Germinal center (tissue), 1 donor: ENCODE measurements around the gene RAD51C.
"Not testable (repeated sequence)": the region's sequence is repeated elsewhere in the genome, so short reads cannot be mapped to it uniquely, and the experiment has no call there.

Experiments used
- DNase-seq: peaks from one replicate; pipeline ENCODE4 v3.0.0; 2012; ENCODE audit warnings: mixed read lengths, low spot score

RAD51C gene

GRCh38 chr17:58692239-58693055, at the start of gene RAD51C:
Gene RAD51C (plus strand): TSS chr17:58692602. CDS start chr17:58692644, 42 bp downstream.
- peak; percentile 90 for DNase-seq

GRCh38 chr17:58643147-58643546, 49.3 kb upstream of the RAD51C start:
- no peak for DNase-seq

- DNase-seq, result no peak
These were observed 44.2 kb upstream of the RAD51C start for GRCh38 chr17:58648236-58648635.

- not testable (repeated sequence) for DNase-seq
These were observed 34.2 kb upstream of the RAD51C start for GRCh38 chr17:58657962-58658803.

GRCh38 chr17:58658804-58659713, 33.3 kb upstream of the RAD51C start:
- peak; percentile 83 for DNase-seq

GRCh38 chr17:58659714-58660084, 32.7 kb upstream of the RAD51C start:
- not testable (repeated sequence) for DNase-seq

GRCh38 chr17:58660621-58661020, 31.8 kb upstream of the RAD51C start:
- no peak for DNase-seq

- DNase-seq, result no peak
These were observed 30.9 kb upstream of the RAD51C start for GRCh38 chr17:58661499-58661898.

- DNase-seq, result no peak
These were observed 28.1 kb upstream of the RAD51C start for GRCh38 chr17:58664302-58664701.

- DNase-seq, result no peak
These were observed 26.2 kb upstream of the RAD51C start for GRCh38 chr17:58665946-58666857.

GRCh38 chr17:58666858-58667267, 25.5 kb upstream of the RAD51C start:
- DNase-seq, result peak; percentile 23

- no peak for DNase-seq
These were observed 24.3 kb upstream of the RAD51C start for GRCh38 chr17:58667934-58668597.

GRCh38 chr17:58668598-58668935, 23.8 kb upstream of the RAD51C start:
- DNase-seq, result no peak

- no peak for DNase-seq
These were observed 22.5 kb upstream of the RAD51C start for GRCh38 chr17:58669853-58670252.

- DNase-seq, result no peak
These were observed 20.4 kb upstream of the RAD51C start for GRCh38 chr17:58671969-58672368.

- DNase-seq, result no peak
These were observed 15.1 kb upstream of the RAD51C start for GRCh38 chr17:58677194-58677880.

GRCh38 chr17:58678287-58678686, 14.1 kb upstream of the RAD51C start:
- not testable (repeated sequence) for DNase-seq

GRCh38 chr17:58679263-58680037, 13.0 kb upstream of the RAD51C start:
- DNase-seq, result no peak

- DNase-seq, result no peak
These were observed 12.4 kb upstream of the RAD51C start for GRCh38 chr17:58680038-58680369.
